A673 (cell line): Measurements from ENCODE around the gene ZNF330. TPM values are rescaled to one million over a fixed set of nuclear protein-coding genes. Genes with fewer than 3 reads are reported as not detected.

Experiments used
- BruUV-seq: library from RNA; stranded (reverse); fragments of 400-500 nt; replicated peaks from 2 replicates; lab custom pipeline; 2021; lab: Mats Ljungman, UMichigan
- CTCF ChIA-PET: fragments of 300-600 bp; sonication (Branson Sonifier 250); formaldehyde crosslinking; loops from one replicate; lab custom pipeline; 2022; ENCODE audit warnings: antibody characterized with exemption; lab: Charles Lee
- POLR2A ChIA-PET: fragments of 300-600 bp; sonication (Branson Sonifier 250); formaldehyde crosslinking; loops from one replicate; lab custom pipeline; 2022; ENCODE audit warnings: antibody characterized with exemption; ENCODE audit not compliant: low non-redundant PET; lab: Charles Lee
- DNase-seq: peaks from one replicate; pipeline ENCODE4 v3.0.0-alpha.2; 2015; ENCODE audit warnings: low spot score
- H3K27ac ChIP-seq: fragments of 200-600 bp; sonication (generic); 2 replicates; pipeline ENCODE4 v1.5.1; 2016; ENCODE audit warnings: mixed run types, low read depth, mild to moderate bottlenecking, mixed read lengths, antibody characterized with exemption, low read length; ENCODE audit not compliant: poor library complexity, severe bottlenecking
- H3K27me3 ChIP-seq: fragments of 200-600 bp; sonication (generic); replicated peaks from 2 replicates; pipeline ENCODE4 v1.6.1; 2017; ENCODE audit warnings: mixed run types, low read depth, mild to moderate bottlenecking, mixed read lengths, antibody characterized with exemption, low read length; ENCODE audit not compliant: insufficient read depth, poor library complexity
- H3K36me3 ChIP-seq: fragments of 200-600 bp; sonication (generic); 2 replicates; pipeline ENCODE4 v1.6.1; 2016; ENCODE audit warnings: mixed run types, mild to moderate bottlenecking, mixed read lengths, antibody characterized with exemption, low read length; ENCODE audit not compliant: insufficient read depth, poor library complexity, severe bottlenecking
- H3K4me1 ChIP-seq: fragments of 200-600 bp; sonication (generic); 2 replicates; pipeline ENCODE4 v1.6.1; 2017; ENCODE audit warnings: mixed run types, mild to moderate bottlenecking, mixed read lengths, antibody characterized with exemption, low read length; ENCODE audit not compliant: insufficient read depth, poor library complexity, severe bottlenecking
- H3K4me3 ChIP-seq: fragments of 200-600 bp; sonication (generic); 2 replicates; pipeline ENCODE4 v1.5.1; 2016; ENCODE audit warnings: low read depth, mixed run types, mild to moderate bottlenecking, mixed read lengths, low read length; ENCODE audit not compliant: poor library complexity, severe bottlenecking
- H3K9me3 ChIP-seq: fragments of 200-600 bp; sonication (generic); 2 replicates; pipeline ENCODE4 v1.6.1; 2016; ENCODE audit warnings: mixed run types, low read depth, mild to moderate bottlenecking, mixed read lengths, antibody characterized with exemption, low read length; ENCODE audit not compliant: poor library complexity, severe bottlenecking
- CTCF ChIP-seq: fragments of 300-800, 200-600 bp; sonication (generic); conservative IDR thresholded peaks from 2 replicates; pipeline ENCODE4 v1.5.1; 2017; ENCODE audit warnings: low read depth, mild to moderate bottlenecking, antibody characterized with exemption, low read length, moderate library complexity, mixed read lengths
- EZH2 ChIP-seq: fragments of 200-600 bp; sonication (generic); IDR thresholded peaks from 2 replicates; pipeline ENCODE4 v1.6.1; 2017; ENCODE audit warnings: borderline replicate concordance, low read depth, mild to moderate bottlenecking, mixed read lengths, antibody characterized with exemption, low read length; ENCODE audit not compliant: poor library complexity, severe bottlenecking
- intact Hi-C: fragments of 100-400 bp; cut with micrococcal nuclease; formaldehyde crosslinking; loops from one replicate; pipeline ENCODE4 v1.10.0; 2022; ENCODE audit not compliant: unreplicated experiment
- total RNA-seq: library from RNA; stranded (reverse); gene quantifications from 2 replicates; pipeline ENCODE4 v1.2.3, GENCODE V29; 2021

ZNF330 gene
- total RNA-seq, 1 experiment from 2014 or later: 43.1 TPM

DNA sequence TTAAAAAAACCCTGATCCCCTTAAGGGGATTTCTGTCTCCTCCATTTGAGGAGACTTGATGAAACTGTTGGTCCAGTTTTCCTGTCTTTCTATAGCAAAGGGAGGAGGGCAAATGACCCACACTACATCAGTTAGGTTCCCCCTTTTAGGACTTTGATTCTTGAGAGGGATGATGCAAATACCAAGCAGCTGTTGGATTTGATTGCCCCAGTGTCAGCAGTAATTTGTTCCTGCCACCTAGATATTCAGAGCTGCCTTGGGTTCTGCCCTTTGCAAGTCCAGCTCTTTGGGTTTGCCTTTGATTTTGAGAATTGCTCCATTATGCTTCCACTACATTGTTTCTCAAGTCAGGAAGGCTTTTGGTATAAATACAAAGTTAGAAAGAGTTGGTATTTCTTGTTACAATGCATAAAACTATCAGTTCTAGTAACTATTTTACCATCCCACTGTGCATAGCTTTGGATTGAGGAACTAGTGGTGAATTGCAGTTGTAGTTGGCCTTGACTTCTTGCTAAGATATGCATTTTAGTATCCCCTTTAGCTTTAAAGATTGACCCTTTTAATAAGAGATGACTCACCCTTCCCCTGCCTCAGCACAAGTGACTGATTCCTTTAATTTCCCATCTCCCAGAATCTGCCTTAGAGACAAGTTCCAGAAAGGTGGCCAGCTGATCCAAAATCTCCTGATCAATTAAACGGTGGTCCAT lies 24.3 kb upstream of the ZNF330 start:
- TF ChIP-seq EZH2: no peak
- TF ChIP-seq CTCF: no peak

GRCh38 chr4:141207961-141208360 lies 12.7 kb upstream of the ZNF330 start:
- CTCF ChIA-PET: no interaction called here
- no peaks in the 10 kb centered on the region for H3K36me3 ChIP-seq
- H3K27ac ChIP-seq: no peak overlapping the region
- no peak overlapping the region for H3K4me3 ChIP-seq
- no peaks in the 10 kb centered on the region for H3K27me3 ChIP-seq
- TF ChIP-seq CTCF: no peak
- no peak for TF ChIP-seq EZH2
- POLR2A ChIA-PET: no interaction called here
- H3K4me1 ChIP-seq: no peaks in the 10 kb centered on the region
- no peak for DNase-seq
- intact Hi-C loops: no loop called here
- no peaks in the 10 kb centered on the region for H3K9me3 ChIP-seq
- BruUV-seq: no TSS peak

More for the DNA sequence above, 24.3 kb upstream of the ZNF330 start:
- intact Hi-C loops: no loop called here
- CTCF ChIA-PET: no interaction called here
- BruUV-seq: no TSS peak
- H3K27ac ChIP-seq: no peak overlapping the region
- H3K4me1 ChIP-seq: no peaks in the 10 kb centered on the region
- H3K27me3 ChIP-seq: no peaks in the 10 kb centered on the region
- POLR2A ChIA-PET: no interaction called here
- H3K36me3 ChIP-seq: no peaks in the 10 kb centered on the region
- no peaks in the 10 kb centered on the region for H3K9me3 ChIP-seq
- H3K4me3 ChIP-seq: no peak overlapping the region
- DNase-seq: no peak

GRCh38 chr4:141210168-141210567 lies 10.5 kb upstream of the ZNF330 start:
- no peaks in the 10 kb centered on the region for H3K27me3 ChIP-seq
- H3K27ac ChIP-seq: no peak overlapping the region
- CTCF ChIA-PET: no interaction called here
- TF ChIP-seq EZH2 (no peak), CTCF (no peak)
- intact Hi-C loops: no loop called here
- POLR2A ChIA-PET: no interaction called here
- no peaks in the 10 kb centered on the region for H3K36me3 ChIP-seq
- no peaks in the 10 kb centered on the region for H3K9me3 ChIP-seq
- no peak for DNase-seq
- H3K4me1 ChIP-seq: no peaks in the 10 kb centered on the region
- H3K4me3 ChIP-seq: no peak overlapping the region
- no TSS peak for BruUV-seq
